Measurements from ENCODE around the gene CASP12. TPM values are rescaled to one million over a fixed set of nuclear protein-coding genes. Genes with fewer than 3 reads are reported as not detected.

The CASP12 gene
- polyA plus RNA-seq, 2 of the 4 experiments (the other 2 are of a cell fraction), result not detected

- Histone ChIP-seq H3K27ac (no peak overlapping the region), H3K9me3 (no peaks in the 10 kb centered on the region), H3K4me3 (no peak overlapping the region), H3K4me1 (no peaks in the 10 kb centered on the region), H3K4me2 (no peak overlapping the region)
- TF ChIP-seq MAZ (IDR thresholded peaks at IDR 0.05; ENCODE audit: borderline replicate concordance, low read depth, low read length) (no peak), USF2 (IDR thresholded peaks at IDR 0.05) (no peak)
- ChIA-PET POLR2A (no interaction called here), CTCF (no interaction called here)
- FAIRE-seq (no peak), DNase-seq (ENCODE audit: low read depth in 1 of 2, low spot score in 1 of 2) (no peak), ATAC-seq (no peak)
Measured at GRCh38 chr11:104944076-104944475, 45.8 kb upstream of the CASP12 start.

GRCh38 chr11:104943561-104943960 is 45.3 kb upstream of the CASP12 start:
- POLR2A ChIA-PET, result no interaction called here
- ATAC-seq (no peak), DNase-seq (ENCODE audit: low read depth in 1 of 2, low spot score in 1 of 2) (no peak), FAIRE-seq (no peak)
- Histone ChIP-seq H3K27ac (no peak overlapping the region), H3K9me3 (no peaks in the 10 kb centered on the region), H3K4me3 (no peak overlapping the region), H3K4me2 (no peak overlapping the region), H3K4me1 (no peaks in the 10 kb centered on the region)
- CTCF ChIA-PET, result no interaction called here
- WGBS (ENCODE audit: missing lambda C conversion rate), result 18% methylated on average over 2 of the region's 2 CpGs
- no peak for TF ChIP-seq CEBPB (IDR thresholded peaks at IDR 0.05)
- TF ChIP-seq HOXA7 (CRISPR knock-in tag; IDR thresholded peaks at IDR 0.05), result no peak
- TF ChIP-seq TP53 (CRISPR knock-in tag; IDR thresholded peaks at IDR 0.05), result no peak
- TF ChIP-seq PHF8 (IDR thresholded peaks at IDR 0.05; ENCODE audit: borderline replicate concordance, low read depth), result no peak
- TF ChIP-seq EHMT2 (IDR thresholded peaks at IDR 0.05; ENCODE audit: low read depth), result no peak
- TF ChIP-seq KDM5A (IDR thresholded peaks at IDR 0.05), result no peak
- no peak for TF ChIP-seq HOXB5 (CRISPR knock-in tag; IDR thresholded peaks at IDR 0.05)
- no peak for TF ChIP-seq KDM1A (IDR thresholded peaks at IDR 0.05; ENCODE audit: low read depth)
- TF ChIP-seq ZNF302 (CRISPR knock-in tag; IDR thresholded peaks at IDR 0.05), result no peak
- no peak for TF ChIP-seq RFX5 (IDR thresholded peaks at IDR 0.05)
- no peak for TF ChIP-seq HMGXB4 (CRISPR knock-in tag; IDR thresholded peaks at IDR 0.05; ENCODE audit: borderline replicate concordance)
- TF ChIP-seq USF2 (IDR thresholded peaks at IDR 0.05), result no peak
- no peak for TF ChIP-seq PBX3 (IDR thresholded peaks at IDR 0.05)
- TF ChIP-seq BHLHE40 (IDR thresholded peaks at IDR 0.05; ENCODE audit: low read depth, low read length), result no peak
- TF ChIP-seq REST (IDR thresholded peaks at IDR 0.05), result no peak
- TF ChIP-seq ESRRA (IDR thresholded peaks at IDR 0.05; ENCODE audit: borderline replicate concordance, low read length), result no peak
- TF ChIP-seq JUN (IDR thresholded peaks at IDR 0.05), result no peak
- TF ChIP-seq JUNB (IDR thresholded peaks at IDR 0.05), result no peak
- no peak for TF ChIP-seq FOSB (CRISPR knock-in tag; IDR thresholded peaks at IDR 0.05)
- no peak for TF ChIP-seq ZSCAN20 (CRISPR knock-in tag; IDR thresholded peaks at IDR 0.05)
